HepG2 (cell line): Measurements from ENCODE around the gene UBE2J1. TPM values are rescaled to one million over a fixed set of nuclear protein-coding genes. Genes with fewer than 3 reads are reported as not detected.

Experiments used
- ATAC-seq: fragments of 200-7000 bp; cut with Tn5 transposase; 3 replicates; pipeline ENCODE4 v1.9.1; 2020; ENCODE audit warnings: mild to moderate bottlenecking, moderate library complexity
- BruUV-seq: library from RNA; stranded (reverse); fragments of 400-500 nt; replicated peaks from 2 replicates; lab custom pipeline; 2021; lab: Mats Ljungman, UMichigan
- CTCF ChIA-PET: fragments of 300-600 bp; formaldehyde crosslinking; extraction: SDS; loops from one replicate; lab custom pipeline; 2021; ENCODE audit warnings: low total read pairs, inconsistent platforms, low intra/inter-chr PET ratio; lab: Yijun Ruan, JAX
- POLR2A ChIA-PET: fragments of 350-600 bp; sonication (Branson Sonifier 250); formaldehyde crosslinking; loops from one replicate; lab custom pipeline; 2020; ENCODE audit warnings: antibody characterized with exemption, inconsistent platforms; lab: Yijun Ruan, JAX
- DNase-seq: peaks from one replicate; pipeline ENCODE4 v3.0.0-alpha.2; 2015; ENCODE audit warnings: low spot score
- FAIRE-seq: peaks from 3 replicates; lab custom pipeline; 2011; peaks lifted over from hg19 to GRCh38; lab: Jason Lieb, UNC
- H2AFZ ChIP-seq: one replicate; pipeline ENCODE4 v1.6.1; 2011; ENCODE audit warnings: low read length, inconsistent platforms
- H3K27ac ChIP-seq: fragments of 300-600 bp; 3 replicates; pipeline ENCODE4 v1.8.0; 2011; ENCODE audit warnings: mixed run types, mild to moderate bottlenecking, mixed read lengths, low read length, inconsistent platforms; ENCODE audit not compliant: insufficient read depth; ENCODE audit errors: extremely low read length
- H3K27me3 ChIP-seq, 2 experiments: fragments of 200-600 bp in 1 of 2; 2 replicates in 1 of 2; 3 replicates in 1 of 2; pipeline versions ENCODE4 v1.6.0 to v1.8.0; 2011; ENCODE audit warnings: low read length in 2 of 2, mild to moderate bottlenecking in 2 of 2, moderate library complexity in 2 of 2, inconsistent platforms in 1 of 2; ENCODE audit not compliant: insufficient read depth in 2 of 2, control insufficient read depth in 1 of 2
- H3K36me3 ChIP-seq, 2 experiments: fragments of 200-600 bp in 1 of 2; replicated peaks in 1 of 2; 2 replicates in 1 of 2; 3 replicates in 1 of 2; pipeline versions ENCODE4 v1.5.1 to v1.8.0; 2011; ENCODE audit warnings: low read length in 2 of 2, inconsistent platforms in 1 of 2; ENCODE audit not compliant: insufficient read depth in 2 of 2, control insufficient read depth in 1 of 2
- H3K4me1 ChIP-seq: 2 replicates; pipeline ENCODE4 v1.5.1; 2012; ENCODE audit warnings: low read length, inconsistent platforms; ENCODE audit not compliant: insufficient read depth
- H3K4me2 ChIP-seq: 2 replicates; pipeline ENCODE4 v1.6.0; 2011; ENCODE audit warnings: low read depth, low read length, inconsistent platforms
- H3K4me3 ChIP-seq, 3 experiments: fragments of 200-600 bp in 1 of 3; sonication (generic), shearing (Covaris generic) in 1 of 3; replicated peaks in 1 of 3; 2 replicates each; pipeline ENCODE4 v1.5.1; 2011 to 2016; ENCODE audit warnings: low read length in 3 of 3, inconsistent platforms in 2 of 3, low read depth in 2 of 3, mild to moderate bottlenecking in 2 of 3, control low read depth in 1 of 3, mixed read lengths in 1 of 3; ENCODE audit not compliant: insufficient read depth in 1 of 3
- H3K79me2 ChIP-seq: one replicate; pipeline ENCODE4 v1.6.1; 2011; ENCODE audit warnings: low read length, inconsistent platforms; ENCODE audit not compliant: insufficient read depth
- H3K9ac ChIP-seq: 2 replicates; pipeline ENCODE4 v1.6.0; 2011; ENCODE audit warnings: mild to moderate bottlenecking, low read depth, low read length, inconsistent platforms; ENCODE audit not compliant: insufficient read depth
- H3K9me3 ChIP-seq: 2 replicates; pipeline ENCODE4 v1.5.1; 2012; ENCODE audit warnings: mild to moderate bottlenecking, low read length
- H4K20me1 ChIP-seq: 2 replicates; pipeline ENCODE4 v1.6.0; 2011; ENCODE audit warnings: inconsistent platforms, mild to moderate bottlenecking, low read length, moderate library complexity; ENCODE audit not compliant: insufficient read depth
- HNRNPK ChIP-seq: fragments of 200-400 bp; formaldehyde crosslinking; IDR thresholded peaks from 2 replicates; pipeline ENCODE4 v1.6.1; 2018; ENCODE audit warnings: low read length, low read depth, moderate library complexity, mild to moderate bottlenecking; ENCODE audit not compliant: poor library complexity, severe bottlenecking
- ISX ChIP-seq: sonication (generic); formaldehyde crosslinking; conservative IDR thresholded peaks from 2 replicates; pipeline ENCODE4 v1.5.0; 2020; ENCODE audit warnings: missing genetic modification reagents
- JUND ChIP-seq: sonication (generic); formaldehyde crosslinking; IDR thresholded peaks from 2 replicates; pipeline ENCODE4 v1.8.0; 2022; ENCODE audit warnings: mild to moderate bottlenecking, missing genetic modification reagents
- KDM3A ChIP-seq: IDR thresholded peaks from 2 replicates; pipeline ENCODE4 v1.6.1; 2018; ENCODE audit warnings: low read depth, missing compliant biosample characterization
- KLF11 ChIP-seq: IDR thresholded peaks from 2 replicates; pipeline ENCODE4 v1.6.1; 2016; ENCODE audit warnings: missing compliant biosample characterization
- MEIS1 ChIP-seq: sonication (generic); formaldehyde crosslinking; IDR thresholded peaks from 2 replicates; pipeline ENCODE4 v1.9.0; 2021; ENCODE audit warnings: mild to moderate bottlenecking, missing genetic modification reagents, moderate library complexity, borderline replicate concordance
- MTF2 ChIP-seq: sonication (generic); formaldehyde crosslinking; IDR thresholded peaks from 2 replicates; pipeline ENCODE4 v1.5.0; 2020; ENCODE audit warnings: missing genetic modification reagents, borderline replicate concordance
- PHF8 ChIP-seq: sonication (generic); formaldehyde crosslinking; IDR thresholded peaks from 2 replicates; pipeline ENCODE4 v1.5.0; 2020; ENCODE audit warnings: missing genetic modification reagents
- POLR2AphosphoS5 ChIP-seq: IDR thresholded peaks from 2 replicates; pipeline ENCODE4 v1.6.1; 2012; ENCODE audit warnings: low read depth, low read length
- SNAI1 ChIP-seq: sonication (generic); formaldehyde crosslinking; IDR thresholded peaks from 2 replicates; pipeline ENCODE4 v1.5.0; 2020; ENCODE audit warnings: mild to moderate bottlenecking, missing genetic modification reagents, borderline replicate concordance
- TCF7 ChIP-seq: sonication (generic); IDR thresholded peaks from 2 replicates; pipeline ENCODE4 v1.6.1; 2016; ENCODE audit warnings: antibody characterized with exemption, low read depth
- ZBTB8A ChIP-seq: sonication (generic); formaldehyde crosslinking; IDR thresholded peaks from 2 replicates; pipeline ENCODE4 v1.4.0; 2020; ENCODE audit warnings: mild to moderate bottlenecking, low read depth, missing genetic modification reagents, borderline replicate concordance
- ZIK1 ChIP-seq: sonication (generic); formaldehyde crosslinking; IDR thresholded peaks from 2 replicates; pipeline ENCODE4 v1.5.0; 2020; ENCODE audit warnings: mild to moderate bottlenecking, low read depth, missing genetic modification reagents, borderline replicate concordance
- ZNF124 ChIP-seq: sonication (generic); formaldehyde crosslinking; IDR thresholded peaks from 2 replicates; pipeline ENCODE4 v1.4.0; 2020; ENCODE audit warnings: missing genetic modification reagents
- ZNF136 ChIP-seq: sonication (generic); formaldehyde crosslinking; IDR thresholded peaks from 2 replicates; pipeline ENCODE4 v1.8.1; 2022; ENCODE audit warnings: low read depth, mild to moderate bottlenecking, moderate library complexity, missing genetic modification reagents
- ZNF567 ChIP-seq: sonication (generic); formaldehyde crosslinking; IDR thresholded peaks from 2 replicates; pipeline ENCODE4 v1.8.1; 2023; ENCODE audit warnings: mild to moderate bottlenecking, missing genetic modification reagents, borderline replicate concordance
- ZNF724P ChIP-seq: sonication (generic); formaldehyde crosslinking; IDR thresholded peaks from 2 replicates; pipeline ENCODE4 v1.8.0; 2022; ENCODE audit warnings: missing genetic modification reagents, borderline replicate concordance
- WGBS: methylation state at CpG from one replicate; pipeline ENCODE4 v1.1.6; 2017; ENCODE audit warnings: low lambda C conversion rate; 5-methylcytosine and 5-hydroxymethylcytosine counted together
- in situ Hi-C: cut with HindIII; loops from 2 replicates; pipeline ENCODE4 v1.10.0; 2017; ENCODE audit warnings: low pct_unique_long_range_greater_than_20kb; ENCODE audit not compliant: extremely low pct_ligation_motif_present
- intact Hi-C: fragments of 100-400 bp; cut with micrococcal nuclease; formaldehyde crosslinking; loops from one replicate; pipeline ENCODE4 v1.10.0; 2022; ENCODE audit not compliant: unreplicated experiment
- polyA plus RNA-seq, 8 experiments: library from polyadenylated mRNA; depleted of rRNA in 3 of 8; stranded (reverse) in 7 of 8; unstranded in 1 of 8; fragments of >200 nt; fragmentation: Illumina TruSeq in 4 of 8; extraction: Trizol in 4 of 8; gene quantifications; 2 replicates each; pipeline versions ENCODE4 v1.2.1 to v1.2.3, GENCODE V29; 2011 to 2016; ENCODE audit warnings: low read depth in 4 of 8, missing spikeins in 1 of 8, mixed read lengths in 1 of 8; ENCODE audit not compliant: insufficient read depth in 1 of 8
- total RNA-seq, 5 experiments: library from RNA; depleted of rRNA; stranded (reverse); fragments of >200 nt; fragmentation: Illumina TruSeq; extraction: Trizol; gene quantifications; 2 replicates each; pipeline ENCODE4 v1.2.3, GENCODE V29; 2016; ENCODE audit warnings: low read depth in 1 of 5
- TF ChIP-seq, protein P1 (sequence below): sonication (generic); formaldehyde crosslinking; IDR thresholded peaks from 2 replicates; pipeline ENCODE4 v1.9.0; 2021; ENCODE audit warnings: missing genetic modification reagents, borderline replicate concordance
- TF ChIP-seq, protein P2 (sequence below): IDR thresholded peaks from 2 replicates; pipeline ENCODE4 v1.6.1; 2016; ENCODE audit warnings: mild to moderate bottlenecking

The UBE2J1 gene
- total and polyA plus RNA-seq, 2 of the 13 experiments (the other 11 are each of a cell fraction or from before 2014, with no cell fraction given) = 19.3 to 24.6 TPM

DNA sequence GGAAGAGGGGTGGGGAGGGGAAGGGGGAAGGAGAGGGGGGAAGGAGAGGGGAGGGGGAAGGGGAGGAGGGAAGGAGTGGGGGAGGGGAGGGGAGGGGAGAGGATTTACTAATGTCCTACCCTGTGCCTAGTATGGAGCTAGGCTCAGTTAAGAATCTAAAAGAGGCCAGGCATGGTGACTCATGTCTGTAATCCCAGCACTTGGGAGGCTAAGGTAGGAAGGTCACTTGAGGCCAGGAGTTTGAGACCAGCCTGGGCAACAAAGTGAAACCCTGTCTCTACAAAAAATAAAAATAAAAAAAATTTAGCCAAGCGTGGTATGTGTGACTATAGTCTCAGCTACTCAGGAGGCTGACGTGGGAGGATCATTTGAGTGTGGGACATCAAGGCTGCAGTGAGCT lies 13.0 kb downstream of the UBE2J1 start:
- Histone ChIP-seq H3K4me3 (no peak overlapping the region), H2AFZ (no peak overlapping the region), H3K4me2 (no peak overlapping the region), H3K27ac (no peak overlapping the region), H3K9me3 (no peaks in the 10 kb centered on the region), H3K4me1 (no peaks in the 10 kb centered on the region), H3K36me3 (peaks cover 5 to 43% of the 10 kb centered on the region in 2 experiments; a peak in 4 of 5 replicates), H3K79me2 (peaks cover 4% of the 10 kb centered on the region), H3K27me3 (no peaks in the 10 kb centered on the region), H4K20me1 (peaks cover under 1% of the 10 kb centered on the region; the same call in 1 of the 2 replicates), H3K9ac (no peak overlapping the region)
- intact Hi-C loops = no loop called here
- in situ Hi-C loops = no loop called here
- DNase-seq (no peak), FAIRE-seq (no peak), ATAC-seq (no peak)
- ChIA-PET POLR2A (interaction anchor here (1.0 kb wide), 1 partner anchor 15 kb away, joined by 3 read pairs; no protein-coding TSS in a partner anchor), CTCF (no interaction called here)
- peak; percentile 25 for TF ChIP-seq HNRNPK
- TF ChIP-seq KLF11 (CRISPR knock-in tag) = no peak
- TF ChIP-seq JUND (CRISPR knock-in tag) = no peak
- no peak for TF ChIP-seq POLR2AphosphoS5
- TF ChIP-seq ZNF724P = no peak
- no TSS peak for BruUV-seq
- WGBS = 98% methylated on average over 2 of the region's 2 CpGs

DNA sequence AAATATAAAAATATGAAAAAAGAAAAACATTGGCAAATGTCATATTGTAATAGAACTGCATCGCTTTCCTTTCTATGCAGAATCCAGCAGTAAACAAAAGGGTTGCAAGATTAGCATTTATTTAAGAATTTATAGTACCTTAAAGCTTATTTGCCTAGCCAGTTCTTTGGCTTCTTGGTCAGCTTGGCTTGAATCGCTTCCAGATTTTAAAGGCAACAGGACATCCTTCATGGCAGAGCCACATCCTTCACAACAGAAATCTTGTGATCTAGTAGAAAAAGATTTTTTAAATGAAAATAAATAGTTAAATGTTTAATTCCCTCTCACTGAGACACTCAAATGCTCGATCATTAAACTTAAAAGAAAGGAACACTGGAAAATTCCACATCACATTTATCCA lies 17.4 kb downstream of the UBE2J1 start:
- Histone ChIP-seq H3K27ac (no peak overlapping the region), H3K4me1 (no peaks in the 10 kb centered on the region), H3K36me3 (peaks cover 4 to 45% of the 10 kb centered on the region in 2 experiments; a peak in 3 of 5 replicates), H3K79me2 (no peaks in the 10 kb centered on the region), H2AFZ (no peak overlapping the region), H3K4me3 (no peak overlapping the region), H4K20me1 (no peaks in the 10 kb centered on the region), H3K9me3 (no peaks in the 10 kb centered on the region), H3K27me3 (no peaks in the 10 kb centered on the region), H3K9ac (no peak overlapping the region), H3K4me2 (no peak overlapping the region)
- WGBS = over 99% methylated on average over 3 of the region's 3 CpGs
- POLR2A ChIA-PET = no interaction called here
- FAIRE-seq (no peak), ATAC-seq (no peak), DNase-seq (no peak)
- in situ Hi-C loops = no loop called here
- intact Hi-C loops = no loop called here
- BruUV-seq = no TSS peak
- CTCF ChIA-PET = no interaction called here
- TF ChIP-seq ZNF567 (CRISPR knock-in tag) = no peak
- no peak for TF ChIP-seq TCF7
- TF ChIP-seq, protein P1, sequence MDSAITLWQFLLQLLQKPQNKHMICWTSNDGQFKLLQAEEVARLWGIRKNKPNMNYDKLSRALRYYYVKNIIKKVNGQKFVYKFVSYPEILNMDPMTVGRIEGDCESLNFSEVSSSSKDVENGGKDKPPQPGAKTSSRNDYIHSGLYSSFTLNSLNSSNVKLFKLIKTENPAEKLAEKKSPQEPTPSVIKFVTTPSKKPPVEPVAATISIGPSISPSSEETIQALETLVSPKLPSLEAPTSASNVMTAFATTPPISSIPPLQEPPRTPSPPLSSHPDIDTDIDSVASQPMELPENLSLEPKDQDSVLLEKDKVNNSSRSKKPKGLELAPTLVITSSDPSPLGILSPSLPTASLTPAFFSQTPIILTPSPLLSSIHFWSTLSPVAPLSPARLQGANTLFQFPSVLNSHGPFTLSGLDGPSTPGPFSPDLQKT = no peak
- TF ChIP-seq ZBTB8A (CRISPR knock-in tag) = no peak
- no peak for TF ChIP-seq ZNF136 (CRISPR knock-in tag)
- TF ChIP-seq KDM3A (CRISPR knock-in tag) = no peak
- TF ChIP-seq ZIK1 = no peak
- TF ChIP-seq, protein P2, sequence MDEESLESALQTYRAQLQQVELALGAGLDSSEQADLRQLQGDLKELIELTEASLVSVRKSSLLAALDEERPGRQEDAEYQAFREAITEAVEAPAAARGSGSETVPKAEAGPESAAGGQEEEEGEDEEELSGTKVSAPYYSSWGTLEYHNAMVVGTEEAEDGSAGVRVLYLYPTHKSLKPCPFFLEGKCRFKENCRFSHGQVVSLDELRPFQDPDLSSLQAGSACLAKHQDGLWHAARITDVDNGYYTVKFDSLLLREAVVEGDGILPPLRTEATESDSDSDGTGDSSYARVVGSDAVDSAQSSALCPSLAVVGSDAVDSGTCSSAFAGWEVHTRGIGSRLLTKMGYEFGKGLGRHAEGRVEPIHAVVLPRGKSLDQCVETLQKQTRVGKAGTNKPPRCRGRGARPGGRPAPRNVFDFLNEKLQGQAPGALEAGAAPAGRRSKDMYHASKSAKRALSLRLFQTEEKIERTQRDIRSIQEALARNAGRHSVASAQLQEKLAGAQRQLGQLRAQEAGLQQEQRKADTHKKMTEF (CRISPR knock-in tag) = no peak
- no peak for TF ChIP-seq ZNF124 (CRISPR knock-in tag)
- no peak for TF ChIP-seq PHF8
- TF ChIP-seq MTF2 (CRISPR knock-in tag) = no peak
- TF ChIP-seq SNAI1 = no peak
- no peak for TF ChIP-seq MEIS1 (CRISPR knock-in tag)
- TF ChIP-seq ISX = no peak
